ENCODE results near the gene TAS1R2.
"Not testable (repeated sequence)": the region's sequence is repeated elsewhere in the genome, so short reads cannot be mapped to it uniquely, and the experiment has no call there.

Gene TAS1R2

GRCh38 chr1:18883636-18884418 is 24.4 kb upstream of the TAS1R2 start:
- DNase-seq = peak; percentile 72

- no peak for DNase-seq
Observed at GRCh38 chr1:18883079-18883478, 23.6 kb upstream of the TAS1R2 start.

- DNase-seq = no peak
Observed at GRCh38 chr1:18882486-18882885, 23.0 kb upstream of the TAS1R2 start.

- DNase-seq = no peak
Observed at GRCh38 chr1:18881642-18882431, 22.4 kb upstream of the TAS1R2 start.

- DNase-seq = no peak
Observed at GRCh38 chr1:18881164-18881563, 21.7 kb upstream of the TAS1R2 start.

- no peak for DNase-seq
Observed at GRCh38 chr1:18880585-18880984, 21.1 kb upstream of the TAS1R2 start.

GRCh38 chr1:18879791-18880309 is 20.4 kb upstream of the TAS1R2 start:
- DNase-seq = no peak

- no peak for DNase-seq
Observed at GRCh38 chr1:18879215-18879790, 19.8 kb upstream of the TAS1R2 start.

- no peak for DNase-seq
Observed at GRCh38 chr1:18878538-18879214, 19.2 kb upstream of the TAS1R2 start.

GRCh38 chr1:18877282-18877681 is 17.8 kb upstream of the TAS1R2 start:
- no peak for DNase-seq

- no peak for DNase-seq
Observed at GRCh38 chr1:18876210-18876609, 16.8 kb upstream of the TAS1R2 start.

GRCh38 chr1:18875796-18876128 is 16.3 kb upstream of the TAS1R2 start:
- no peak for DNase-seq

- DNase-seq = peak; percentile 67
Observed at GRCh38 chr1:18875107-18875795, 15.8 kb upstream of the TAS1R2 start.

- DNase-seq = no peak
Observed at GRCh38 chr1:18874600-18874999, 15.1 kb upstream of the TAS1R2 start.

GRCh38 chr1:18874036-18874435 is 14.6 kb upstream of the TAS1R2 start:
- no peak for DNase-seq

GRCh38 chr1:18872071-18872611 is 12.7 kb upstream of the TAS1R2 start:
- no peak for DNase-seq

GRCh38 chr1:18871401-18872070 is 12.1 kb upstream of the TAS1R2 start:
- no peak for DNase-seq

- no peak for DNase-seq
Observed at GRCh38 chr1:18870957-18871356, 11.5 kb upstream of the TAS1R2 start.

GRCh38 chr1:18870595-18870865 is 11.1 kb upstream of the TAS1R2 start:
- not testable (repeated sequence) for DNase-seq

- no peak for DNase-seq
Observed at GRCh38 chr1:18869847-18870594, 10.6 kb upstream of the TAS1R2 start.

- no peak for DNase-seq
Observed at GRCh38 chr1:18868801-18869424, 9.5 kb upstream of the TAS1R2 start.
